Left ventricle myocardium inferior (tissue), 1 donor: ENCODE results near the gene CKMT1A. TPM values are rescaled to one million over a fixed set of nuclear protein-coding genes. Genes with fewer than 3 reads are reported as not detected.
"Not testable (repeated sequence)": the region's sequence is repeated elsewhere in the genome, so short reads cannot be mapped to it uniquely, and the experiment has no call there.

Experiments
- DNase-seq: peaks from one replicate; pipeline ENCODE4 v3.0.0-alpha.2; 2020
- H3K27ac ChIP-seq: fragments of 200-600 bp; replicated peaks from 2 replicates; pipeline ENCODE4 v1.8.0; 2021
- H3K27me3 ChIP-seq: fragments of 200-600 bp; 2 replicates; pipeline ENCODE4 v1.8.0; 2021; ENCODE audit warnings: low read depth
- H3K36me3 ChIP-seq: fragments of 200-600 bp; 2 replicates; pipeline ENCODE4 v1.8.0; 2021
- H3K4me1 ChIP-seq: fragments of 200-600 bp; 2 replicates; pipeline ENCODE4 v1.8.0; 2021
- H3K4me3 ChIP-seq: fragments of 200-600 bp; 2 replicates; pipeline ENCODE4 v1.8.0; 2021; ENCODE audit warnings: mild to moderate bottlenecking, moderate library complexity
- H3K9me3 ChIP-seq: fragments of 200-600 bp; replicated peaks from 2 replicates; pipeline ENCODE4 v1.8.0; 2021
- CTCF ChIP-seq: fragments of 200-600 bp; IDR thresholded peaks from 2 replicates; pipeline ENCODE4 v1.8.0; 2021; ENCODE audit warnings: antibody characterized with exemption, mild to moderate bottlenecking, borderline replicate concordance
- intact Hi-C: fragments of 100-400 bp; cut with micrococcal nuclease; formaldehyde crosslinking; loops from one replicate; pipeline ENCODE4 v1.11.0; 2022
- total RNA-seq: library from RNA; stranded (reverse); fragmentation: NEBNext Ultra II Directional; extraction: Animal tissue kit (Norgen Biotek cat#: 25700); gene quantifications from one replicate; pipeline ENCODE4 v1.2.1, GENCODE V29; 2021
- donor health status: DM: no; HTN: yes; CAD: no; lungs with severe emphysema.

The CKMT1A gene
- total RNA-seq, 1 donor from 2014 or later: not detected

GRCh38 chr15:43702174-43702573 lies 8.5 kb downstream of the CKMT1A start:
- H3K4me3 ChIP-seq: no peak overlapping the region
- no peaks in the 10 kb centered on the region for H3K4me1 ChIP-seq
- H3K36me3 ChIP-seq: no peaks in the 10 kb centered on the region
- H3K27me3 ChIP-seq: peaks cover 33% of the 10 kb centered on the region
- no peak for DNase-seq
- H3K9me3 ChIP-seq: no peaks in the 10 kb centered on the region
- no peak for TF ChIP-seq CTCF
- intact Hi-C loops: no loop called here
- no peak overlapping the region for H3K27ac ChIP-seq

- no peak overlapping the region for H3K27ac ChIP-seq
- intact Hi-C loops: no loop called here
- H3K4me1 ChIP-seq: no peaks in the 10 kb centered on the region
- H3K4me3 ChIP-seq: no peak overlapping the region
- DNase-seq: no peak
- H3K27me3 ChIP-seq: peaks cover 28% of the 10 kb centered on the region
- TF ChIP-seq CTCF: no peak
- H3K36me3 ChIP-seq: no peaks in the 10 kb centered on the region
- H3K9me3 ChIP-seq: no peaks in the 10 kb centered on the region
These were observed 9.2 kb downstream of the CKMT1A start for GRCh38 chr15:43702701-43703424.

- intact Hi-C loops, H3K27me3 ChIP-seq, H3K9me3 ChIP-seq, H3K36me3 ChIP-seq, DNase-seq, H3K4me3 ChIP-seq, H3K4me1 ChIP-seq, H3K27ac ChIP-seq: not testable (repeated sequence)
These were observed 16.9 kb downstream of the CKMT1A start for GRCh38 chr15:43710431-43711131.

- H3K4me1 ChIP-seq: no peaks in the 10 kb centered on the region
- H3K27me3 ChIP-seq: peaks cover 19% of the 10 kb centered on the region
- no peaks in the 10 kb centered on the region for H3K36me3 ChIP-seq
- no peak overlapping the region for H3K4me3 ChIP-seq
- no peaks in the 10 kb centered on the region for H3K9me3 ChIP-seq
- intact Hi-C loops: no loop called here
- DNase-seq: no peak
- no peak overlapping the region for H3K27ac ChIP-seq
- no peak for TF ChIP-seq CTCF
These were observed 29.5 kb downstream of the CKMT1A start for GRCh38 chr15:43723151-43723550.

- H3K4me3 ChIP-seq, H3K27ac ChIP-seq, H3K4me1 ChIP-seq, H3K9me3 ChIP-seq, H3K36me3 ChIP-seq, intact Hi-C loops, DNase-seq: not testable (repeated sequence)
- H3K27me3 ChIP-seq: peaks cover 17% of the 10 kb centered on the region
These were observed 32.6 kb downstream of the CKMT1A start for GRCh38 chr15:43726306-43726705.

GRCh38 chr15:43728053-43728725 lies 34.5 kb downstream of the CKMT1A start:
- H3K27me3 ChIP-seq, H3K27ac ChIP-seq, DNase-seq, H3K36me3 ChIP-seq, H3K4me3 ChIP-seq, H3K9me3 ChIP-seq, intact Hi-C loops, H3K4me1 ChIP-seq: not testable (repeated sequence)

- H3K36me3 ChIP-seq: no peaks in the 10 kb centered on the region
- TF ChIP-seq CTCF: no peak
- H3K27me3 ChIP-seq: no peaks in the 10 kb centered on the region
- DNase-seq: no peak
- intact Hi-C loops: no loop called here
- no peak overlapping the region for H3K27ac ChIP-seq
- H3K4me1 ChIP-seq: no peaks in the 10 kb centered on the region
- H3K9me3 ChIP-seq: no peaks in the 10 kb centered on the region
- no peak overlapping the region for H3K4me3 ChIP-seq
These were observed 41.8 kb downstream of the CKMT1A start for GRCh38 chr15:43735416-43735815.
